RWPE2 (cell line): Measurements from ENCODE around the gene PGF.
"Not testable (repeated sequence)": the region's sequence is repeated elsewhere in the genome, so short reads cannot be mapped to it uniquely, and the experiment has no call there.

ENCODE experiments used
- ATAC-seq: fragments of 200-7000 bp; cut with Tn5 transposase; 3 replicates; pipeline ENCODE4 v1.9.1; 2021; ENCODE audit warnings: low read depth
- DNase-seq: peaks from one replicate; pipeline ENCODE4 v3.0.0-alpha.2; 2020; ENCODE audit warnings: low spot score
- H3K27ac ChIP-seq: fragments of 450-650 bp; 2 replicates; pipeline ENCODE4 v1.5.1; 2017; ENCODE audit warnings: mild to moderate bottlenecking; ENCODE audit not compliant: poor library complexity, severe bottlenecking
- H3K27me3 ChIP-seq: fragments of 250-450 bp; sonication (Bioruptor Pico); 2 replicates; pipeline ENCODE4 v1.5.1; 2021; ENCODE audit warnings: mild to moderate bottlenecking, moderate library complexity; ENCODE audit not compliant: insufficient read depth, poor library complexity, severe bottlenecking
- H3K36me3 ChIP-seq: fragments of 250-450 bp; sonication (Bioruptor Pico); 2 replicates; pipeline ENCODE4 v1.5.1; 2020; ENCODE audit warnings: low read depth, mild to moderate bottlenecking, moderate library complexity
- H3K4me1 ChIP-seq: fragments of 250-450 bp; sonication (Bioruptor Pico); 2 replicates; pipeline ENCODE4 v1.5.1; 2021; ENCODE audit warnings: mild to moderate bottlenecking, moderate library complexity; ENCODE audit not compliant: insufficient read depth, poor library complexity, severe bottlenecking
- H3K4me3 ChIP-seq: fragments of 250-450 bp; sonication (Bioruptor Pico); 2 replicates; pipeline ENCODE4 v1.5.1; 2021; ENCODE audit warnings: mild to moderate bottlenecking, moderate library complexity; ENCODE audit not compliant: severe bottlenecking
- H3K9me3 ChIP-seq: fragments of 250-450 bp; sonication (Bioruptor Pico); 2 replicates; pipeline ENCODE4 v1.5.1; 2021; ENCODE audit warnings: mild to moderate bottlenecking, moderate library complexity; ENCODE audit not compliant: severe bottlenecking
- CTCF ChIP-seq: fragments of 450-650 bp; IDR thresholded peaks from one replicate; pipeline ENCODE4 v1.5.1; 2017; ENCODE audit warnings: mild to moderate bottlenecking, moderate library complexity; ENCODE audit not compliant: poor library complexity, severe bottlenecking

PGF gene

GRCh38 chr14:74934476-74935359 is 20.7 kb downstream of the PGF start:
- Histone ChIP-seq H3K4me3 (no peak overlapping the region), H3K27me3 (no peaks in the 10 kb centered on the region), H3K27ac (no peak overlapping the region), H3K4me1 (peaks cover 2% of the 10 kb centered on the region), H3K36me3 (no peaks in the 10 kb centered on the region), H3K9me3 (no peaks in the 10 kb centered on the region)
- no peak for TF ChIP-seq CTCF
- DNase-seq = no peak
- ATAC-seq = no peak

- no peak overlapping the region for H3K4me3 ChIP-seq
- ATAC-seq (no peak), DNase-seq (no peak)
- no peaks in the 10 kb centered on the region for H3K27me3 ChIP-seq
- TF ChIP-seq CTCF = no peak
- H3K9me3 ChIP-seq = no peaks in the 10 kb centered on the region
- H3K4me1 ChIP-seq = no peaks in the 10 kb centered on the region
- no peak overlapping the region for H3K27ac ChIP-seq
- H3K36me3 ChIP-seq = no peaks in the 10 kb centered on the region
Measured at GRCh38 chr14:74934041-74934440, 21.4 kb downstream of the PGF start.

GRCh38 chr14:74932936-74933335 is 22.5 kb downstream of the PGF start:
- not testable (repeated sequence) for ATAC-seq, H3K27me3 ChIP-seq, H3K36me3 ChIP-seq, H3K4me1 ChIP-seq, H3K27ac ChIP-seq, H3K4me3 ChIP-seq, DNase-seq, H3K9me3 ChIP-seq

DNA sequence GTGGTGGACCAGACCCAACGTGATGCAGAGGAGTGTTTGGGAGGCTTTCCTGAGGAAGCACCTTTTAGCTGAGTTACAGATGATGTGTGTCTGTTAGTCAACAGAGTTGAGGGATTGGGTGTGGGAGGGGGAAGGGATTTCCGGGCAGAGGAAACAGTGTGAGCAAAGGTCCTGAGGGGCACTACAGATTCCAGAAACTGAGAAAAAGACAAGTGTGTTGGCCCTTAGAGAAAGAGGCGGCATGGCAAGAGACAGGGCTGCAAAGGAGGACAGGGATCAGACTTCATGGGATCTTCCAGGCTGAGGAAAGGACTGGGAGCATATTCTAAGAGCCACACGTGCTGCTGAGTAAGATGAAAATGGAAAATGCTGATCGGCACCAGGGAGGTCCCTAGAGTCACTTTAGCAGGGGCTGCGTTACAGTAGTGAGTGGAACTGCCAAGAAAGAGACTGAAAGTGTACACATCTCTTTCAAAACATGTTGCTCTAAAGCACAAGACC is 22.9 kb downstream of the PGF start:
- no peak overlapping the region for H3K4me3 ChIP-seq
- no peak for TF ChIP-seq CTCF
- no peak for DNase-seq
- H3K36me3 ChIP-seq = no peaks in the 10 kb centered on the region
- H3K4me1 ChIP-seq = no peaks in the 10 kb centered on the region
- no peak for ATAC-seq
- H3K27me3 ChIP-seq = no peaks in the 10 kb centered on the region
- no peak overlapping the region for H3K27ac ChIP-seq
- H3K9me3 ChIP-seq = no peaks in the 10 kb centered on the region

- not testable (repeated sequence) for DNase-seq, H3K4me1 ChIP-seq, ATAC-seq, H3K27me3 ChIP-seq, H3K36me3 ChIP-seq, H3K27ac ChIP-seq, H3K9me3 ChIP-seq, H3K4me3 ChIP-seq
Measured at GRCh38 chr14:74931744-74932143, 23.7 kb downstream of the PGF start.

DNA sequence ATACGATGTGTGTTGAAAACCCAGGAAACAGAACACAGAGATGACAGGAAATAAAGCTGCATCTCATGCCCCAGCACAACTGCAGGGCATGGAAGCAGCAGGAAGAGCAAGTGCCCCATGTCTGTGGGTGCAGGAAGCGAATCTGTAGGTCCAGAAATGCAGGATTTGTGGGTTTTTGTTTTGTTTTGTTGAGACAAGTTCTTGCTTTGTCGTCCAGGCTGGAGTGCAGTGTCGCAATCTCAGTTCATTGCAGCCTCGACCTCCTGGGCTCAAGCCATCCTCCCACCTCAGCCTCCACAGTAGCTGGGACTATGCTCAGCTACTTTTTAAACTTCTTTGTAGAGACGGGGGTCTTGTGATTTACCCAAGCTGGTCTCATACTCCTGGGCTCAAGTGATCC is 26.2 kb downstream of the PGF start:
- TF ChIP-seq CTCF = no peak
- no peaks in the 10 kb centered on the region for H3K4me1 ChIP-seq
- no peak overlapping the region for H3K27ac ChIP-seq
- H3K36me3 ChIP-seq = no peaks in the 10 kb centered on the region
- H3K27me3 ChIP-seq = no peaks in the 10 kb centered on the region
- no peaks in the 10 kb centered on the region for H3K9me3 ChIP-seq
- DNase-seq (no peak), ATAC-seq (no peak)
- H3K4me3 ChIP-seq = no peak overlapping the region
